Sigmoid colon (tissue), 4 donors: Measurements from ENCODE around the gene TMEM182.

Source experiments
- EP300 ChIP-seq, 4 donors: sonication (generic); formaldehyde crosslinking; IDR thresholded peaks; one replicate each; pipeline ENCODE4 v1.6.1; 2017; ENCODE audit warnings: antibody characterized with exemption in 4 of 4
- POLR2A ChIP-seq, 2 donors: fragments of 450-650 bp; IDR thresholded peaks; one replicate each; pipeline ENCODE4 v1.6.1; 2016; ENCODE audit warnings: antibody characterized with exemption in 2 of 2, mild to moderate bottlenecking in 2 of 2, moderate library complexity in 2 of 2
- TF ChIP-seq, protein P1 (sequence below), 4 experiments: fragments of 450-650 bp in 3 of 4; fragments of 200-600 bp in 1 of 4; IDR thresholded peaks; one replicate each; pipeline ENCODE4 v1.5.1; 2016 to 2019; ENCODE audit warnings: antibody characterized with exemption in 4 of 4, mild to moderate bottlenecking in 3 of 4, moderate library complexity in 2 of 4

- TF ChIP-seq, protein P1, sequence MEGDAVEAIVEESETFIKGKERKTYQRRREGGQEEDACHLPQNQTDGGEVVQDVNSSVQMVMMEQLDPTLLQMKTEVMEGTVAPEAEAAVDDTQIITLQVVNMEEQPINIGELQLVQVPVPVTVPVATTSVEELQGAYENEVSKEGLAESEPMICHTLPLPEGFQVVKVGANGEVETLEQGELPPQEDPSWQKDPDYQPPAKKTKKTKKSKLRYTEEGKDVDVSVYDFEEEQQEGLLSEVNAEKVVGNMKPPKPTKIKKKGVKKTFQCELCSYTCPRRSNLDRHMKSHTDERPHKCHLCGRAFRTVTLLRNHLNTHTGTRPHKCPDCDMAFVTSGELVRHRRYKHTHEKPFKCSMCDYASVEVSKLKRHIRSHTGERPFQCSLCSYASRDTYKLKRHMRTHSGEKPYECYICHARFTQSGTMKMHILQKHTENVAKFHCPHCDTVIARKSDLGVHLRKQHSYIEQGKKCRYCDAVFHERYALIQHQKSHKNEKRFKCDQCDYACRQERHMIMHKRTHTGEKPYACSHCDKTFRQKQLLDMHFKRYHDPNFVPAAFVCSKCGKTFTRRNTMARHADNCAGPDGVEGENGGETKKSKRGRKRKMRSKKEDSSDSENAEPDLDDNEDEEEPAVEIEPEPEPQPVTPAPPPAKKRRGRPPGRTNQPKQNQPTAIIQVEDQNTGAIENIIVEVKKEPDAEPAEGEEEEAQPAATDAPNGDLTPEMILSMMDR (IDR thresholded peaks at IDR 0.05): no peak
- no peak for TF ChIP-seq EP300 (IDR thresholded peaks at IDR 0.05)
- TF ChIP-seq POLR2A (IDR thresholded peaks at IDR 0.05): no peak
Measured at GRCh38 chr2:102848366-102848839, 86.6 kb downstream of the TMEM182 start.
